Activated CD8-positive, alpha-beta T cell treated with anti-CD3 and anti-CD28 coated beads, Interleukin-2, amount 10 ng/mL, durations not matched to agents 7 days and 5 days (primary cell): ENCODE results near the gene DYRK1A. TPM values are rescaled to one million over a fixed set of nuclear protein-coding genes. Genes with fewer than 3 reads are reported as not detected.

Experiments
- ATAC-seq: fragments of 150-1000 bp; cut with Tn5 transposase; one replicate; pipeline ENCODE4 v1.10.0; 2021; ENCODE audit warnings: moderate library complexity
- CTCF ChIA-PET: fragments of 350-600 bp; sonication (Branson Sonifier 250); formaldehyde crosslinking; loops from one replicate; lab custom pipeline; 2021; ENCODE audit warnings: antibody characterized with exemption; lab: Charles Lee
- POLR2A ChIA-PET: fragments of 350-600 bp; sonication (Branson Sonifier 250); formaldehyde crosslinking; loops from one replicate; lab custom pipeline; 2021; ENCODE audit warnings: antibody characterized with exemption; lab: Charles Lee
- DNase-seq: peaks from one replicate; pipeline ENCODE4 v3.0.0-alpha.2; 2020
- H3K27ac Mint-ChIP-seq: one replicate; pipeline ENCODE4 v1.8.0; 2021; ENCODE audit warnings: mild to moderate bottlenecking, mixed read lengths
- H3K27me3 Mint-ChIP-seq: one replicate; pipeline ENCODE4 v1.8.0; 2021; ENCODE audit warnings: low read depth, mixed read lengths
- H3K36me3 Mint-ChIP-seq: one replicate; pipeline ENCODE4 v1.8.0; 2021; ENCODE audit warnings: low read depth, mixed read lengths
- H3K4me1 Mint-ChIP-seq: one replicate; pipeline ENCODE4 v1.8.0; 2021; ENCODE audit warnings: low read depth, mixed read lengths
- H3K4me3 Mint-ChIP-seq: one replicate; pipeline ENCODE4 v1.8.0; 2021; ENCODE audit warnings: mild to moderate bottlenecking, mixed read lengths
- H3K9me3 Mint-ChIP-seq: one replicate; pipeline ENCODE4 v1.8.0; 2022; ENCODE audit warnings: mixed read lengths; ENCODE audit not compliant: insufficient read depth
- total RNA-seq, 2 experiments: library from RNA; stranded (reverse); gene quantifications; one replicate each; pipeline ENCODE4 v1.2.3, GENCODE V29; 2021

Gene DYRK1A
- total RNA-seq, 2 experiments from 2014 or later = 83.2 to 86.1 TPM

DNA sequence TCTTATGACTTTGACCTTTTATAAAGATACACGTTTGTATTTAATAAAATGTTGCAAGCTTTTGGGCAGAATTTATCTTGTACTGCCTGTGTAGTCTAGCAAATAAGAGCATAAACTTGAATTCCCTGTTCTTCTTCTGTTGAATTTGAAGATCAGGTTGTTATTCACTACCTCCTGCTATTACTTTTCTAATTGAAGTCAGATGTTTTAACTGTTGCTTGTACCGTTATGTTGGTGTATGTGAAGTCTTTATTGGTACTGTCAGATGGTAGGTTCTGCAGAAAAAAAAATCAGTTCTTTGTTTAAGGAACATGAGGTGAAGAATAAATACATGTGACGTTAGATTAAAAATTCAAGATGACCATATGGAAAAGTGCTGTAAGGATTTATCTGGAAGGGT lies 69.1 kb downstream of the DYRK1A start:
- POLR2A ChIA-PET = no interaction called here
- no peak overlapping the region for H3K27ac Mint-ChIP-seq
- CTCF ChIA-PET = interaction anchor here (1.2 kb wide), 2 partner anchors 28 to 269 kb away, joined by 3 to 5 read pairs; no protein-coding TSS in a partner anchor
- ATAC-seq (no peak), DNase-seq (no peak)
- no peaks in the 10 kb centered on the region for H3K9me3 Mint-ChIP-seq
- no peak overlapping the region for H3K4me3 Mint-ChIP-seq
- peaks cover 38% of the 10 kb centered on the region for H3K4me1 Mint-ChIP-seq
- no peaks in the 10 kb centered on the region for H3K27me3 Mint-ChIP-seq
- H3K36me3 Mint-ChIP-seq = peaks cover 30% of the 10 kb centered on the region

DNA sequence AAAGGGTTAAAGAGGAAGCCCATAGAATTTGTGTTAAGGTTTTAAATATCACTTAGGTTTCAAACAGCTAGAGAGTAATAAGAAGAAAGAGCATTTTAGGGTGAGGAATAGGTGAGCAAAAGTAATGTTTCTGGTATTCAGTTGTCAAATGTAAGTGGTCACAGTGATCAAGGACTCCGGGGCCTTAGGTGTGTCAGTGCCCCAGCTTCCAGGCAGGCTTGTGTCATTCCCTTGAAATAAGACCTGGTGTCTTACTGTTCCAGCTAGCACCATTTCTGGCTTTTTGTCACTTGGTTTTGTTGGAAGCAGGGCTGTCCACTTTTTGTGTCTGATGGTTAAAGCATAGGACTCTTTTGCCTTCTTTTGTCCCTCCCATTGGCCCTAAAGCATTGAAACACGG lies 69.6 kb downstream of the DYRK1A start:
- no peak for DNase-seq
- H3K36me3 Mint-ChIP-seq = peaks cover 26% of the 10 kb centered on the region
- POLR2A ChIA-PET = no interaction called here
- no peaks in the 10 kb centered on the region for H3K27me3 Mint-ChIP-seq
- H3K4me1 Mint-ChIP-seq = peaks cover 34% of the 10 kb centered on the region
- CTCF ChIA-PET = interaction anchor here (1.2 kb wide), 1 partner anchor 269 kb away, joined by 3 read pairs; no protein-coding TSS in a partner anchor
- H3K9me3 Mint-ChIP-seq = no peaks in the 10 kb centered on the region
- no peak overlapping the region for H3K27ac Mint-ChIP-seq
- ATAC-seq = no peak
- H3K4me3 Mint-ChIP-seq = no peak overlapping the region

DNA sequence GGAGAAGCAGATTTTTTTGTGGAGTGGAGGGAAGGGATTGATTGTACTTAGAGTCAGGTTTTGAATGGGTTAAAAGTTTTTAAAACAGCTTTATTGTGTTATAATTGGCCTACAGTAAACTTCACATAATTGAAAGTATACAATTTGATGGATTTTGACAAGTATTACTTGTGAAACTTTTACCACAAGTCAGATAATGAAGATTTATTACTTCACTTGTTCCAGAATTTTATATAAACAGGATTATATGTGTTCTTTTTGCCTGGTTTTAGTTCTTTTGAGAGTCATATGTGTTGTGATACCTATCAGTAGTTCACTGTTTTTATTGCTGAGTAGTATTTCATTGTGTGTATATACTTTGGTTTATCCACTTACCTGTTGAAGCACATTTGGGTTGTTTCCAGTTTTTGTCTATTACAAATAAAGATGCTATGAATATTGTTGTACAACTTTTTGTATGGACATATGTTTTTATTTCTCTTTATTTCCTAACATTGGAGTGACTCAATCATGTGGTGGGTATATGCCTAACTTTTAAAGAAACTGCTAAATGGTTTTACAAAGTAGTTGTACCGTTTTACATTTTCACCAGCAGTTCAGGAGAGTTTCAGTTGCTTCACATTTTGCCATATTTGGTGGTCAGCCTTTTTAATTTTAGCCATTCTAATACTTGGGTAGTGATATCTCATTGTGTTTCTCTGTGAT lies 71.0 kb downstream of the DYRK1A start:
- CTCF ChIA-PET = interaction anchor here (0.9 kb wide), 1 partner anchor 26 kb away, joined by 3 read pairs; no protein-coding TSS in a partner anchor
- POLR2A ChIA-PET = no interaction called here
- DNase-seq = no peak
- no peak for ATAC-seq
- no peak overlapping the region for H3K27ac Mint-ChIP-seq
- no peaks in the 10 kb centered on the region for H3K9me3 Mint-ChIP-seq
- H3K36me3 Mint-ChIP-seq = peaks cover 26% of the 10 kb centered on the region
- H3K27me3 Mint-ChIP-seq = no peaks in the 10 kb centered on the region
- H3K4me3 Mint-ChIP-seq = no peak overlapping the region
- H3K4me1 Mint-ChIP-seq = peaks cover 31% of the 10 kb centered on the region

DNA sequence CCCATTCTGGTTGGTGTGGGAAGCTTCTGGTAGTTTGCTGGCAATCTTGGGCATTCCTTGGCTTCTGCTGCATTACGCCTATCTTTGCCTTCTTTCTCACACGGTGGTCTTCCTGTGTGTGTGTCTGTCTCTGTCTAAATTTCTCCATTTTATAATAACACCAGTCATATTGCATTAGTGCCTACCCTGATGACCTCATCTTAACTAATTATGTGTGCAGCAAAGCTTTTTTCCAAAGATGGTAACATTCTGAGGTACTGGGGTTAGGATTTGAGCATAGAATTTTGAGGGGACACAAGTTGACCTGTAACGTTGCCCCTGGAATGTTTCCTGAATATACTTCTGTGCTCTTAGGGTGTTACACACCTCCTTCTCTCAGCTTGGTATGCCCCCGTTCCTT lies 77.1 kb downstream of the DYRK1A start:
- Mint-ChIP-seq H3K9me3 (no peaks in the 10 kb centered on the region), H3K27ac (no peak overlapping the region), H3K27me3 (no peaks in the 10 kb centered on the region), H3K36me3 (peaks cover 23% of the 10 kb centered on the region), H3K4me1 (peaks cover 37% of the 10 kb centered on the region), H3K4me3 (no peak overlapping the region)
- ChIA-PET POLR2A (no interaction called here), CTCF (no interaction called here)
- ATAC-seq (no peak), DNase-seq (no peak)

DNA sequence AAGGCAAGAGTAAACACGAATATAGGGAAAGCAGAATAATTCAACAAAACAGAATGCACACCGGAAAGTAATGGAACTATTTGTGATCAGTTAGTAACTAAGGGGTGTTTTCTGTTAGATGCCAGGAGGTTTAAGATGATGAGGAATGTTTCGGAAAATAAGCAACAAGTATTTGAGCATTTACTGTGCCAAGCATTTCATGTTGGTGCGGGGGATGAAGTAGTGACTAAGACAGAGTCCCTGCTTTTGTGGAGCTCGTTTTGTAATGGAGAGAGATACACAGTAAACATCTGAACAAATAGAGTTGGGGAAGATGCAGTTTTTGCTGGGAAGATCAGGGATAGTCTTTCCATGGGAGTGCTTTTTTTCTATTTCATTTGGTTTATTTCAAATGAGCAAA lies 78.7 kb downstream of the DYRK1A start:
- POLR2A ChIA-PET = no interaction called here
- DNase-seq (no peak), ATAC-seq (no peak)
- H3K4me1 Mint-ChIP-seq = peaks cover 38% of the 10 kb centered on the region
- H3K36me3 Mint-ChIP-seq = peaks cover 27% of the 10 kb centered on the region
- CTCF ChIA-PET = no interaction called here
- no peak overlapping the region for H3K27ac Mint-ChIP-seq
- no peaks in the 10 kb centered on the region for H3K27me3 Mint-ChIP-seq
- no peak overlapping the region for H3K4me3 Mint-ChIP-seq
- no peaks in the 10 kb centered on the region for H3K9me3 Mint-ChIP-seq

DNA sequence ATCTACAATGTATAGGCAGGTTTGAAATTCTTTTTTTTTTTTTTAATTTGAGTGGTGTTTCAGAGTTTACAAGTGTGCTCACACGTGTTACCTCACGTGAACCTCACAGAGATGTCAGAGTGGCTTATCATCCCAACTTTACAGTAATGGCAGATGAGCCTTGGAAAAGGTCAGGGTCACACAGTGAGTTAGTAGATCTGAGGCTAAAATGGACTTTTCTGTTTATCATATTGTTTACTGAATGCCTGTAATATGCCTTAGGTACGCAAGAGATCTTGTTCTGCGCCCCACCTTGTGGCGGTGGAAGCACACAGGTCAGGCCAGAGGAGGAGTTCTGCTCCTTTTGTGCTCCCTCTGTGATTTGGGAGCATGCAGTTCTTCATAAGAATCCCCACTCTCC lies 80.0 kb downstream of the DYRK1A start:
- POLR2A ChIA-PET = no interaction called here
- Mint-ChIP-seq H3K9me3 (no peaks in the 10 kb centered on the region), H3K27ac (no peak overlapping the region), H3K4me1 (peaks cover 42% of the 10 kb centered on the region), H3K36me3 (peaks cover 29% of the 10 kb centered on the region), H3K27me3 (no peaks in the 10 kb centered on the region), H3K4me3 (no peak overlapping the region)
- CTCF ChIA-PET = interaction anchor here (2.5 kb wide), 1 partner anchor 12 kb away, joined by 10 read pairs; no protein-coding TSS in a partner anchor
- ATAC-seq (peak; percentile 32), DNase-seq (no peak)

DNA sequence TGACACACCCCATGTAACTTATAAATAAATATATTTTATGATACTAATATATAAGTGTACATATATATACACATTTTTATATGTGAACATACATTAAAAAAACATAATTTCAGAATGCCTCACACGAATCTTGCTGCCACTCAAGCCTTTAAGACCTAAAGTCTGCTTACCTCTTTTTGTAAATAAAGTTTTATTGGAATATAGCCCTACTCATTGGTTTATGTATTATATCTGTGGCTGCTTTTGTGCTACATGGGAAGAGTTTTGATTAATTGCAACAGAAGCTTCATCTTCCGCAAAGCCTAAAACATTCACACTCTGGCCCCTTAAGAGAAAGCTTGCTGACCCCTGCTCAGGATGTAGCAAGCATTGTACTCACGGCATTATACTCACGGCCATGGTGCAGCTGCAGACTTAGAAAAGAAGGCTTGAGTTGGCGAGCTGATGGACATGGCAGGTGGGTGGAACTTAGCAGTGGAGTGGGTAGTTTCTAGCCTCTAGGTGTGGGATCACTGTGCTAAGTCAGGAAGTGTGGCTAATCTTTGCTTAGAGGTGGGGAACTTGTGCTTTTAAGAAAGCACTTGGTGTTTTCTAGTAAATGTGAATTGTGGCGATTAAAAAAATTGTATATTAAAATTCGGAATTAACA lies 80.8 kb downstream of the DYRK1A start:
- DNase-seq = no peak
- ChIA-PET CTCF (interaction anchor here (0.7 to 2.5 kb wide), 2 partner anchors 11 to 74 kb away, joined by 3 to 10 read pairs; no protein-coding TSS in a partner anchor), POLR2A (no interaction called here)
- Mint-ChIP-seq H3K4me1 (peaks cover 45% of the 10 kb centered on the region), H3K4me3 (no peak overlapping the region), H3K27me3 (no peaks in the 10 kb centered on the region), H3K27ac (peak overlapping the region; percentile 21), H3K9me3 (no peaks in the 10 kb centered on the region), H3K36me3 (peaks cover 30% of the 10 kb centered on the region)
- peak; percentile 44 for ATAC-seq

DNA sequence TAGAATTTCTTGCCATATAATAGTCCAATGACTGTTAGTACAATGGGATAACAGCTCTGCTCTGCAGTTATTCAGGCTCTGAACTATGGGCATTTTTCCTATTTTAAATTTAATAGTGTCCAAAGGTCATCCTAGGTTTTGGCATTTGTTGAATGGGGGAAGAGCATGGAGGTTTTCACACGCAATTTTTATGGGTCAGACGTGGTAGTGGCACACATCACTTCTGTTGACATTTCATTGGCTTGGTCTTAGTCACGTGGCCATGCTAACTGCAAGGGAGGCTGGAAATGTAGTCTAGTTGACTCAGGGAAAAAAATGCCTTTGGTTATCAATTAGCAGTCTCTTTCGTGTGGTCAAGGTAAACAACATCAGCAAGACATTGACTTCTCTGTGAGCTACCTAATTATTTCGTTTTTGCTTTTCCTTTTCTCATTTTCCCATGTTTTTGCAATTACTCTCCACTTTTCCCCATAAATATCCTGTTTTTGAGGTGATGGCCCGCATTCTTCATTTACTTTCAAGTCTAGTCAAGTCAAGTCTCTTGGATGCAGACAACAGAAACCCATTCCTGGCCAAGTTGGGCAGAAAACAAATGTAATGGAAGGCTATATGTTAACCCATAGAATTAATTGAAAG lies 82.8 kb downstream of the DYRK1A start:
- DNase-seq = no peak
- POLR2A ChIA-PET = no interaction called here
- no peak for ATAC-seq
- Mint-ChIP-seq H3K27me3 (no peaks in the 10 kb centered on the region), H3K27ac (no peak overlapping the region), H3K9me3 (no peaks in the 10 kb centered on the region), H3K4me1 (peaks cover 43% of the 10 kb centered on the region), H3K4me3 (no peak overlapping the region), H3K36me3 (peaks cover 23% of the 10 kb centered on the region)
- CTCF ChIA-PET = interaction anchor here (1.6 kb wide), 1 partner anchor 14 kb away, joined by 3 read pairs; no protein-coding TSS in a partner anchor

DNA sequence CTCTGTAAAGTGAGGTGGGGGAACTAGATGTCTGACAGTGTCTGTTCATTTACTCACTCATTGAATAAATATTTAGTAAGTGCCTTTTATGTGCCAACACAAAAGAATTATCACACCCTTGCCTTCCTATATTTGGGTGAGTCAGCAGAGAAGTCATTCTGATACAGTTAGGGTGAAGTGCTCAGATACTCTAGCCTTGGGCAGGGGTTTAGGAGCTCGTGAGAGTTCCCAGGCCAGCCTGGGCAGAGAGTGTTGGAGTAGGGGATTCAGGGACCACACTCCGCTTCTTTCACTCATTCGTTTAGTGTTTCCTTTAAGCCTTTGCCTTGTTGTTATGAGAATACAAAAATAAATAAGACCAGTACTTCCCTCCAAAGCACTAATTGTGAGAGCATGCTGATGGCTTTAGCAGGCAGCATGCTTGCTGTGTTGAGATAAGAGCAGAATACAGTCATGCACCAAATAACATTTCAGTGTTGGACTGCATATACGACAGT lies 83.9 kb downstream of the DYRK1A start:
- ChIA-PET CTCF (interaction anchor here (0.7 to 1.1 kb wide), 2 partner anchors 15 to 1325 kb away, joined by 3 read pairs; no protein-coding TSS in a partner anchor), POLR2A (no interaction called here)
- Mint-ChIP-seq H3K4me1 (peaks cover 44% of the 10 kb centered on the region), H3K36me3 (peaks cover 27% of the 10 kb centered on the region), H3K27me3 (no peaks in the 10 kb centered on the region), H3K4me3 (no peak overlapping the region), H3K27ac (peak overlapping the region; percentile 37), H3K9me3 (no peaks in the 10 kb centered on the region)
- ATAC-seq (no peak), DNase-seq (no peak)

DNA sequence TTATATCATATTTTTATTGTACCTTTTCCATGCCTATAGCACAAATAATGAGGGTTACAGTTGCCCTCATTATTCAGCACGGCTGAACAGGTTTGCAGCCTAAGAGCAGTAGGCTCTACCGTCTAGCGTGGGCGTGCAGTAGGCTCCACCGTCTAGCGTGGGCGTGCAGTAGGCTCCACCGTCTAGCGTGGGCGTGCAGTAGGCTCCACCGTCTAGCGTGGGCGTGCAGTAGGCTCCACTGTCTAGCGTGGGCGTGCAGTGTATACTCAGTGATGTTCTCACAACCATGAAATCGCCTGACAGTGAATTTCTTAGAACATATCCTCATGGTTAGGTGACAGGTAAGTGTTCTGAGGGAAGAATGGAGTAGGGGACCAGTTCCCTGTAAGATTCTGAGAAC lies 84.9 kb downstream of the DYRK1A start:
- H3K4me1 Mint-ChIP-seq = peaks cover 47% of the 10 kb centered on the region

DNA sequence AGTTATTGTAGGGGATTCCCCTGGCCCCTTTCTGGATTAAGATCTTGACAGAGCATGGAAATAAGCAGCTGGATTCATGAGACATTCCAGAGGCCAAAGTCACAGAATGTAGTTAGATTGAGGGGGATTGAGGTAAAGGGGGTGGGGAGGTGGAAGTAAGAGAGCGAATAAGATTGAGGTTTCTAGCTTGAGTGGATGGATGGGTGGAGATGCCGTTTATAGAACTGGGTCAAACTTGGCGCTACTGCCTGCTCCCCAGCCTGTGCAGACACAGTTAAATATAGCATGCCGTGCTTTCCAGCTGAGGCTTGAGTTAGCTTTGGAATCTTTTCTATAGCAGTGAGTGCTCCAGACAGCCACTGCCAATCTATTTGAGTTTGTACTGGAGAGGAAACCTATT lies 85.7 kb downstream of the DYRK1A start:
- no peak for DNase-seq
- Mint-ChIP-seq H3K4me1 (peaks cover 46% of the 10 kb centered on the region), H3K4me3 (no peak overlapping the region), H3K27ac (no peak overlapping the region), H3K9me3 (no peaks in the 10 kb centered on the region), H3K27me3 (no peaks in the 10 kb centered on the region), H3K36me3 (peaks cover 32% of the 10 kb centered on the region)
- ChIA-PET POLR2A (no interaction called here), CTCF (interaction anchor here (0.9 to 1.9 kb wide), 2 partner anchors 11 to 286 kb away, joined by 3 to 6 read pairs; no protein-coding TSS in a partner anchor)
- no peak for ATAC-seq

More for the DNA sequence above, 84.9 kb downstream of the DYRK1A start:
- DNase-seq = no peak
- ChIA-PET POLR2A (no interaction called here), CTCF (interaction anchor here (0.7 to 1.9 kb wide), 2 partner anchors 11 to 1326 kb away, joined by 3 to 6 read pairs; no protein-coding TSS in a partner anchor)
- Mint-ChIP-seq H3K27me3 (no peaks in the 10 kb centered on the region), H3K27ac (no peak overlapping the region), H3K36me3 (peaks cover 30% of the 10 kb centered on the region), H3K9me3 (no peaks in the 10 kb centered on the region), H3K4me3 (no peak overlapping the region)
- ATAC-seq = no peak
